Right cardiac atrium (tissue), 5 donors: ENCODE data around the gene COQ8B. TPM values are rescaled to one million over a fixed set of nuclear protein-coding genes. Genes with fewer than 3 reads are reported as not detected.
"Not testable (repeated sequence)": the region's sequence is repeated elsewhere in the genome, so short reads cannot be mapped to it uniquely, and the experiment has no call there.

Experiments
- ATAC-seq, 2 donors: fragments of 200-7000 bp; cut with Tn5 transposase; one replicate each; pipeline versions ENCODE4 v1.8.0 to v1.9.1; 2020; ENCODE audit warnings: moderate library complexity in 2 of 2, mild to moderate bottlenecking in 1 of 2
- DNase-seq, 3 donors: peaks; one replicate each; pipeline ENCODE4 v3.0.0-alpha.2; 2020
- H3K27ac ChIP-seq: one replicate; pipeline ENCODE4 v1.5.1; 2013; ENCODE audit warnings: mild to moderate bottlenecking, low read length, control low read depth, moderate library complexity
- H3K27me3 ChIP-seq: one replicate; pipeline ENCODE4 v1.6.1; 2013; ENCODE audit not compliant: control insufficient read depth, insufficient read depth
- H3K4me1 ChIP-seq: one replicate; pipeline ENCODE4 v1.6.1; 2013; ENCODE audit warnings: low read length; ENCODE audit not compliant: control insufficient read depth, insufficient read depth
- H3K4me3 ChIP-seq: one replicate; pipeline ENCODE4 v1.5.1; 2013; ENCODE audit warnings: low read length, control low read depth
- H3K9me3 ChIP-seq: one replicate; pipeline ENCODE4 v1.6.1; 2013; ENCODE audit warnings: low read length; ENCODE audit not compliant: control insufficient read depth
- WGBS: extraction: QIAGEN DNeasy Blood & Tissue Kit; methylation state at CpG from one replicate; pipeline ENCODE4 v1.1.7; 2013; 5-methylcytosine and 5-hydroxymethylcytosine counted together
- intact Hi-C, 4 donors: fragments of 100-400 bp; cut with DNase I; formaldehyde crosslinking; loops; one replicate each; pipeline versions ENCODE4 v1.11.0 to v1.14.0; 2022 to 2023
- polyA plus RNA-seq: library from polyadenylated mRNA; stranded (reverse); fragments of 200-250 nt; gene quantifications from one replicate; pipeline ENCODE4 v1.2.3, GENCODE V29; 2013
- total RNA-seq, 4 donors: library from RNA; stranded (reverse); fragmentation: NEBNext Ultra II Directional; extraction: Animal tissue kit (Norgen Biotek cat#: 25700); gene quantifications; one replicate each; pipeline ENCODE4 v1.2.1, GENCODE V29; 2021
- donor health status: healthy with polysubstance abuse.
- donor health status: DM: no; HTN: yes; CAD: no.
- donor health status: DM: no; HTN: no; CAD: no.
- donor health status: DM: no; HTN: yes; CAD: no; lungs with severe emphysema.
- donor health status: DM: yes; HTN: yes; CAD: no.

COQ8B gene
- total and polyA plus RNA-seq, 5 donors = 22.8 to 34.0 (median 25.5) TPM

DNA sequence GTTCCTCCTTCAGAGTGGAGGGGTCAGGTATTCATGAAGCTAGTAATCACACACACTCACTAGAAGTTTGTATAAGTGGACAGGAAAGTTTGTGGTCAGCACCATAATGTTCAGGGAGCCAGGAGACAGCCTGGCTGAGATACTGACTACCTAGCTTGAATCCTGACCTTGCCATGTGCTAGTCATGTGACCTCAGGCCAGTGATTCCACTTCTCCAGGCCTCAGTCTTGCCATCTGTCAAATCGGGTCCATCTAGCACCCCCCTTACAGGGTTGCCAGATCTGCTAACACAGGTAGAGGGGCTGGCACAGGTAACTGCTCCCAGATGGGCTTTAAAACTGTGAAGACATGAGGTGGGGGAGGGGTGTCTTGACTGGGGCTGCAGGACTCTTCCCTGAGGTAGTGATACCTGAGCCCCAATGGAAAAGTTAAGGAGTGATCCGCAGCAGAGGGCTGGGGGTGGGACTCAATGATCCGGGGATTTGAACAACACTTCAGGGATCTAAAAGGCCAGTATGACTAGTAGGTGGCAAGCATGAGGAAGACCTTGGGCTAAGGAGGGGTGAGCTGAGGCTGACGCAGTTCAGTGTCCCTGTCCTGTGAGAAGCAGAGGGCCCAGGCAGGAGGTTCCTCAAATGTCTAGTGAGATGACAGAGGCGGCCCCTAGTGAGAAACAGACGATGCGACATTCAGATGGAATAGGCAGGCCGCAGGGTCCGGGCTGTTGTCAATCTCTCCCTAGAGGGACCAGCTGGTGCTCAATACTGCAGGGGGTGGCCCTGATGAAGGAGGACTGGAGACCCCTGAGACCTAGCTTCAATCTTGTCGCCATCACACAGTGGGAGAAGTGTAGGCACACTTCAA is 25.1 kb upstream of the COQ8B start:
- DNase-seq = peak in 1 of 3 donors; percentile 57
- no peaks in the 10 kb centered on the region for H3K9me3 ChIP-seq
- no peak for ATAC-seq
- 74% methylated on average over 10 of the region's 10 CpGs for WGBS
- intact Hi-C loops = no loop called here
- no peaks in the 10 kb centered on the region for H3K27me3 ChIP-seq
- H3K27ac ChIP-seq = peak overlapping the region; percentile 20
- H3K4me1 ChIP-seq = no peaks in the 10 kb centered on the region
- H3K4me3 ChIP-seq = no peak overlapping the region

DNA sequence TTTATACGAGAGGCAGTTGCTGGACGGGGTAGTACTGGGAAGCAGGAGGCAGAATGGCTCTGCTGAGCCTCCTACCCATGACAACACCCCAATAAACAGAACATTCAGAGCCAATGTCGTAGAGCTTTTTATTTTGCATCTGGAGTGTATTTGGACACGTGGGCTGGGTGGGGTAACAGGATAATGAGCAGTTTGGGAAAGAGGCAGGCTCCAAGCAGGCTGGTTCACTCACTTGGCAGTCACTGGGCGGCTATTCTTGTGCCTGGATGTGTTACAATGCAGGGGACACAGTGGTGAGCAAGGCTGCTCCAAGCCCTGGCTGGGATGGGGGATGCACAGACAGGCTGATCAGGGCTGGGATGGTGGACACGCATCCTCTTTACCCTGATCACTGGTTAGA is 24.1 kb upstream of the COQ8B start:
- no peaks in the 10 kb centered on the region for H3K9me3 ChIP-seq
- peak overlapping the region; percentile 14 for H3K27ac ChIP-seq
- ATAC-seq (peak; percentile 79 to 83), DNase-seq (peak; percentile 64 to 88 (median 82))
- 48% methylated on average over 6 of the region's 6 CpGs for WGBS
- H3K4me1 ChIP-seq = no peaks in the 10 kb centered on the region
- intact Hi-C loops = no loop called here
- no peaks in the 10 kb centered on the region for H3K27me3 ChIP-seq
- H3K4me3 ChIP-seq = no peak overlapping the region

DNA sequence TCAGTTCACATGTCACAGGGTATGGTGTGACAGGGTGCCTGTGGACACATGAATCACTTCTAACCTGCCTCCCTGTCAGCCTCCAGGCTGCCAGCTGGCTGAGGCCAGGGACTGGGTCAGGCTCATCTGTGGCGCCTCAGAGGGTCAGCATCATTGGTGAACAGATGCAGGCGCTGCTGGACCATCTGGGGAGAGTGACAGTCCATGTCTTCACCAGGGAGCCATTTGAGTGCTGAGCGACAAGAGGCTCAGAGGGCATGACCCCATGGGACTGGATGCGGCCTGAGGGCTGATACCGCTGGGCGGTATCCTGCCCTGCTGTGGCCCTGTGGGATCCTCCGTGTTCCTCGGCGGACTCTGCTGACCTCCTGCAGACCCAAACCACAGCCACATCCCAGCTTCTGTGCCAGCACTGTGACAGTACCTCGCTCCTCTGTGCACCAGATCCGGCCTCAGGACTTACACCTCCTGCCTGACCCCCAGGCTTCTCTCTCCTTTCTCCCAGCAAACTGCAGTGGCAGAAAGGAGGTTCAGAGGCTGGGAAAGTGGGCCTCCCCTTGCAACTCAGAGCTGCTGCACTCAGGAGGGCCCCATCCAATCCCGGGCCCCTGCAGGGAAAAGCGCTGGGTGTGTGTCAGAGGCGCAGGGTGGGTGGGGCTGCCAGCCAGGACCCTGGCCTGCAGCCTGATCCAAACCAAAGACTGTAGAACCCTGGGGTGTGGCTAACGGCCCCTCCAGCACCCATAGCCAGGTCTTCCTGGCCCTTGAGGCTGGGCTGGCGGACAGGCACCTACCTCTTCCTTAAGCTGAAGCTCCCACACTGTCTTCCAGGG is 23.4 kb upstream of the COQ8B start:
- Histone ChIP-seq H3K4me1 (no peaks in the 10 kb centered on the region), H3K27me3 (no peaks in the 10 kb centered on the region), H3K4me3 (no peak overlapping the region), H3K9me3 (no peaks in the 10 kb centered on the region), H3K27ac (peak overlapping the region; percentile 14)
- ATAC-seq = peak; percentile 9 to 25
- peak in 2 of 3 donors; percentile 60 to 72 for DNase-seq
- intact Hi-C loops = no loop called here
- WGBS = 64% methylated on average over 16 of the region's 16 CpGs

DNA sequence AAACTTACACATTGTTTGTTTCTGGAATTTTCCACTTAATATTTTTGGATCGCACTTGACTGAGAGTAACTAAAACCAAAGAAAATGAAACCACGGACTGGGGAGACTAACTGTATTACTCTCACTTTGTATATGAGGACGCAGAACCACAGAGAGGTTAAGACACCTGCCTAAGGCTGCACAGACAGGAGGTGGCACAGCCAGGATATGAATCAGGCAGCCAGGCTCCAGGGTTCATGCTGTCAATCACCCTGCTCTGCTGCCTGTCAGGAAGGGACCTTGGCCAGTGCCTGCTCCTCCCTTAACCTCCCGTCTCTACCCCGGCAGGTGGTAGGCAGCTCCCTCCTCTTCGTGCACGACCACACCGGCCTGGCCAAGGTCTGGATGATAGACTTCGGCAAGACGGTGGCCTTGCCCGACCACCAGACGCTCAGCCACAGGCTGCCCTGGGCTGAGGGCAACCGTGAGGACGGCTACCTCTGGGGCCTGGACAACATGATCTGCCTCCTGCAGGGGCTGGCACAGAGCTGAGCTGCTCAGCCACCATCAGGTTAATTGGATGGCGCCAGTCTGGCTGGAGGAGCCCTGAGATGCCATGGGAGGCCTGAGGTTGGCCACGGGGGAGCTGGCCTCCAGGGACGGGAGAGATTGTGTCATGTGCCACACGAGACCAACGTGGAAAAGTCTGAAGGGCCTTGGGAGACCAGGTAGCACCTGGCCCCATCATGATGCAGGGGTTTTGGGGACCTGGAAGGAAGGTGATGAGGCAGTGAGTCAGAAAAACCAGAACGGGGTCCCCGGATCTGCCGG is 22.5 kb upstream of the COQ8B start:
- intact Hi-C loops = no loop called here
- ATAC-seq = no peak
- Histone ChIP-seq H3K9me3 (no peaks in the 10 kb centered on the region), H3K27ac (no peak overlapping the region), H3K4me1 (no peaks in the 10 kb centered on the region), H3K4me3 (no peak overlapping the region), H3K27me3 (no peaks in the 10 kb centered on the region)
- WGBS = 84% methylated on average over 22 of the region's 22 CpGs
- peak in 2 of 3 donors; percentile 38 to 52 for DNase-seq

DNA sequence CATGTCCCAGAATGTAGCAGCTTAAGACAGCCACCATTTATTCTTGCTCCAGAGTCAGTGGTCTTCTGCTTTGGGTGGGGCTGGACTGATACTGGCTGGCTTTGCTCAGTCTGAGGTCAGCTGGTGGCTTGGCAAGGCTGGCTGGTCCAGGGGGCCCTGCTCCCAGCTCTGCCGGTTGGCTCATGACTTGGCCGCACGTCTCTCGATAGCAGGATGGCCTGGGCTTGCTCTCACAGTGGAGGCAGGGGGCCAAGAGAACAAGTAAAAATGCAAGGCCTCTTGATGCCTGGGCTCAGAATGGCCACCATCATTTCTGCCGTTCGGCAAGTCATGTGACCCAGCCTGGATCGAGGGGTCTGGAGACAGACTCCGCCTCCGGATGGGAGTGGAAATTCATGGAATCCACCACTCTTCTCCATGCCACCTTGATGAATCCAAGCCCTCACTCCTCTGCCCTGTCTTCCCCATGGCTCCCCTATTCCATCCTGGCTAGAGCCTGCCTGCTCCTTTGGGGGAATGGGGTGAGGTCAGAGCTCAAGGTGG is 20.5 kb upstream of the COQ8B start:
- no peak for ATAC-seq
- WGBS = 74% methylated on average over 9 of the region's 9 CpGs
- intact Hi-C loops = no loop called here

DNA sequence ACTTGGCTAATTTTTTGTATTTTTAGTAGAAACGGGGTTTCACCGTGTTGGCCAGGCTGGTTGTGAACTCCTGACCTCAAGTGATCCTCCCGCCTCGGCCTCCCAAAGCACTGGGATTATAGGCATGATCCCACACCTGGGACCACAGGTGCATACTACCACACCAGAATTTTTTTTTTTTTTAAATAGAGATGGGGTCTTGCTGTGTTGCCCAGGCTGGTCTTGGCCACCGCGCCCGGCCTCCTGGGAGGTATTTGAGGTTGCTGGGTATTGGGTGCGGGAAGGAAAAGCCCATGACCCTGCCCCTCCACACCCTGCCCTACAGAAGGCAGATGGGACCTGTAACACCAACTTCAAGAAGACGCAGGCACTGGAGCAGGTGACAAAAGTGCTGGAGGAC is 20.0 kb upstream of the COQ8B start:
- DNase-seq (peak in 1 of 3 donors; percentile 28), ATAC-seq (no peak)
- WGBS = 91% methylated on average over 9 of the region's 9 CpGs
- H3K27ac ChIP-seq = no peak overlapping the region
- H3K4me1 ChIP-seq = no peaks in the 10 kb centered on the region
- no peaks in the 10 kb centered on the region for H3K9me3 ChIP-seq
- H3K4me3 ChIP-seq = no peak overlapping the region
- H3K27me3 ChIP-seq = no peaks in the 10 kb centered on the region
- intact Hi-C loops = no loop called here

More for the DNA sequence above, 20.5 kb upstream of the COQ8B start:
- DNase-seq = peak in 2 of 3 donors; percentile 48 to 69
- H3K27me3 ChIP-seq = no peaks in the 10 kb centered on the region
- no peak overlapping the region for H3K4me3 ChIP-seq
- H3K27ac ChIP-seq = no peak overlapping the region
- H3K9me3 ChIP-seq = no peaks in the 10 kb centered on the region
- no peaks in the 10 kb centered on the region for H3K4me1 ChIP-seq

DNA sequence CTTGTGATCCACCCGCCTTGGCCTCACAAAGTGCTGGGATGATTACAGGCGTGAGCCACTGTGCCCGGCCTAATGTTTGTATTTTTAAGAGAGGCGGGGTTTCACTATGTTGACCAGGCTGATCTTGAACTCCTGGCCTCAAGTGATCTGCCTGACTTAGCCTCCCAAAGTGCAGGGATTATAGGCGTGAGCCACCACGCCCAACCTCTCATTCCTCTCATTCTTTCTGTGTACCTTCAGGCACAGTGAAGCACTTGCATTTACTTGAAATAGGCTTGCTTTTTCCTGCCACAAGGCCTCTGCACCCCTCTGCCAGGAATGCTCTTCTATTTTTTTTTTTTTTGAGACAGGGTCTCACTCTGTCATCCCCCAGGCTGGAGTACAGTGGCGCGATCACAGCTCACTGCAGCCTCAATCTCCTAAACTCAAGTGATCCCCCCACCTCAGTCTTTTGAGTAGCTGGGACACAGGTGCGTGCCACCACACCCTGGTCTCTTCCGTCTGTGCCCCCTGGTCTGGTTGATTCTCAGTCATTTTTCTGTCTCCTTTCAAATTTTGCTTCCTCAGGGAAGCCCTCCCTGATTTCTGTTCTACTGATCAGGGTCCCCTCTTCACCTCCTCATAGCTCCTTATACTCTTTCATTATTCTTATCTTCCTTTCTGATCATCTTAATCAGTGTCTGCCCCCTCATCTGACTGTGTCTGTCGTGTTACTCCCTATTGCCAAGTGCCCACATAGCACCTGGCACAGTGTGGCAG is 18.5 kb upstream of the COQ8B start:
- Histone ChIP-seq H3K4me3 (no peak overlapping the region), H3K4me1 (no peaks in the 10 kb centered on the region), H3K27ac (no peak overlapping the region), H3K27me3 (no peaks in the 10 kb centered on the region), H3K9me3 (no peaks in the 10 kb centered on the region)
- WGBS = 94% methylated on average over 11 of the region's 11 CpGs
- DNase-seq (peak in 1 of 3 donors; percentile 10), ATAC-seq (no peak)
- intact Hi-C loops = no loop called here

DNA sequence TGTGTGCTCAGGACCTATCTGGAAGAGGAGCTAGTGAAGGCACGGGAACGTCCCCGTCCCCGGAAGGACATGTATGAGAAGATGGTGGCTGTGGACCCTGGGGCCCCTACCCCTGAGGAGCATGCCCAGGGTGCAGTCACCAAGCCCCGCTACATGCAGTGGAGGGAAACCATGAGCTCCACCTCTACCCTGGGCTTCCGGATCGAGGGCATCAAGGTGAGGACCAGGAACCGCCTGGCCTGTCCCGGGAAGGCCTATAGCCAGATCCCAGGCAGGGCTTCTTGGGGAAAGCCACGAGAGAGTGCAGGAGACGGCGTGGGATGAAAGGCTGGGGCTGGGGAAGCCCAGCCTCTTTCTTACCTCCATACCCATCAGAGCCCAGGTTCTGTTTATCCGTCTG is 16.5 kb upstream of the COQ8B start:
- ATAC-seq (no peak), DNase-seq (peak in 1 of 3 donors; percentile 31)
- Histone ChIP-seq H3K27ac (no peak overlapping the region), H3K9me3 (no peaks in the 10 kb centered on the region), H3K4me3 (no peak overlapping the region), H3K4me1 (no peaks in the 10 kb centered on the region), H3K27me3 (no peaks in the 10 kb centered on the region)
- WGBS = 92% methylated on average over 13 of the region's 13 CpGs
- intact Hi-C loops = no loop called here

DNA sequence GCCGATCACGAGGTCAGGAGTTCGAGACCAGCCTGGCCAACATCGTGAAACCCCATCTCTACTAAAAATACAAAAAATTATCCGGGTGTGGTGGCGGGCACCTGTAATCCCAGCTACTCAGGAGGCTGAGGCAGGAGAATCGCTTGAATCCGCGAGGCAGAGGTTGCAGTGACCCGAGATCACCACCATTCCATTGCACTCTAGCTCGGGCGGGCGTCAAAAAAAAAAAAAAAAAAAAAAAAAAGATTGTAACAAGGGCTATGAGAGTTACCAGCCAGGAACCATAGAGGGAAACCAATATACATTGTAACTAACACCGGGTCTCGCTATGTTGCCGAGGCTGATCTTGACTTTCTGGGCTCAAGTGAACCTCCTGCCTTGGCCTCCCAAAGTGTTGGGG is 15.6 kb upstream of the COQ8B start:
- intact Hi-C loops, H3K4me1 ChIP-seq, H3K27ac ChIP-seq, H3K4me3 ChIP-seq, ATAC-seq, DNase-seq, H3K27me3 ChIP-seq, H3K9me3 ChIP-seq: not testable (repeated sequence)
- WGBS = 95% methylated on average over 16 of the region's 16 CpGs

DNA sequence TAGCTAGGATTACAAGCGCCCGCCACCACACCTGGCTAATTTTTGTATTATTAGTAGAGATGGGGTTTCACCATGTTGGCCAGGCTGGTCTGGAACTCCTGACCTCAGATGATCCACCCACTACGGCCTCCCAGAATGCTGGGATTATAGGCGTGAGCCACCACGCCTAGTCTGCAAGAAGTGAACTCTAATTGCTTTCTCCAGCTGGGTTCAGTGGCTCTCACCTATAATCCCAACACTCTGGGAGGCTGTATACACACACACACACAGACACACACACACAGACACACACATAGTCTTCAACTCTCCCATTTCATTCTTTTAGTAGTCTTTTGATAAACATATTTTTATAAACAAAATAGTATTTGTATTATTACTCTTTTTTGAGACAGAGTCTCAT is 13.4 kb upstream of the COQ8B start:
- ATAC-seq, H3K4me3 ChIP-seq, intact Hi-C loops, H3K27me3 ChIP-seq, H3K9me3 ChIP-seq, H3K4me1 ChIP-seq, H3K27ac ChIP-seq, DNase-seq: not testable (repeated sequence)
- WGBS = 90% methylated on average over 5 of the region's 5 CpGs
